ENCODE data around the gene STC2.
A peak's percentile ranks its signal among the peaks of the same experiment; 100 is the strongest.
"Not testable (repeated sequence)": the region's sequence is repeated elsewhere in the genome, so short reads cannot be mapped to it uniquely, and the experiment has no call there.

The STC2 gene

GRCh38 chr5:173293817-173294672 is 34.2 kb downstream of the STC2 start:
- DNase-seq, result peak; percentile 52 to 57

GRCh38 chr5:173291722-173292658 is 36.2 kb downstream of the STC2 start:
- no peak for DNase-seq

- no peak for DNase-seq
These were observed 37.6 kb downstream of the STC2 start for GRCh38 chr5:173290477-173291131.

DNA sequence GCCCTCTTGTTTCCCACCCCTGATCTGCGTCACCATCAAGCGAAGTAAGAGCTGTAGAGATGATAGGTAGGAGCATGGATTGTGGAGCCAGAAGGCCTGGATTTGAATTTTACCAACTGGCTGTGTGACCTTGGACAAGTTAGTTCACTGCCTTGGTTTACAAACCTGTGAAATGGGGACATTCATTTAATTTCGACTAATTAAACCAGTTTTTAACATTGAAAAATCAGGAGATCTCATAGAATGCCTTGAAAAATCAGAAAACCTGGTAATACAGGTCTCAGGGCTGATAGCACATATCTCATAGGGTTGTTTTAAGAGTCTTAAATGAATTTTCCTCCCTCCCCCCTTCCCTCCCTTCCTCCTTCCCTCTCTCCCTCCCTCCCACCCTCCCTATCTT is 38.8 kb downstream of the STC2 start:
- DNase-seq, result no peak

- DNase-seq, result no peak
These were observed 39.6 kb downstream of the STC2 start for GRCh38 chr5:173288632-173289031.

- DNase-seq, result no peak
These were observed 41.1 kb downstream of the STC2 start for GRCh38 chr5:173287086-173287485.

- not testable (repeated sequence) for DNase-seq
These were observed 43.8 kb downstream of the STC2 start for GRCh38 chr5:173284343-173284958.

DNA sequence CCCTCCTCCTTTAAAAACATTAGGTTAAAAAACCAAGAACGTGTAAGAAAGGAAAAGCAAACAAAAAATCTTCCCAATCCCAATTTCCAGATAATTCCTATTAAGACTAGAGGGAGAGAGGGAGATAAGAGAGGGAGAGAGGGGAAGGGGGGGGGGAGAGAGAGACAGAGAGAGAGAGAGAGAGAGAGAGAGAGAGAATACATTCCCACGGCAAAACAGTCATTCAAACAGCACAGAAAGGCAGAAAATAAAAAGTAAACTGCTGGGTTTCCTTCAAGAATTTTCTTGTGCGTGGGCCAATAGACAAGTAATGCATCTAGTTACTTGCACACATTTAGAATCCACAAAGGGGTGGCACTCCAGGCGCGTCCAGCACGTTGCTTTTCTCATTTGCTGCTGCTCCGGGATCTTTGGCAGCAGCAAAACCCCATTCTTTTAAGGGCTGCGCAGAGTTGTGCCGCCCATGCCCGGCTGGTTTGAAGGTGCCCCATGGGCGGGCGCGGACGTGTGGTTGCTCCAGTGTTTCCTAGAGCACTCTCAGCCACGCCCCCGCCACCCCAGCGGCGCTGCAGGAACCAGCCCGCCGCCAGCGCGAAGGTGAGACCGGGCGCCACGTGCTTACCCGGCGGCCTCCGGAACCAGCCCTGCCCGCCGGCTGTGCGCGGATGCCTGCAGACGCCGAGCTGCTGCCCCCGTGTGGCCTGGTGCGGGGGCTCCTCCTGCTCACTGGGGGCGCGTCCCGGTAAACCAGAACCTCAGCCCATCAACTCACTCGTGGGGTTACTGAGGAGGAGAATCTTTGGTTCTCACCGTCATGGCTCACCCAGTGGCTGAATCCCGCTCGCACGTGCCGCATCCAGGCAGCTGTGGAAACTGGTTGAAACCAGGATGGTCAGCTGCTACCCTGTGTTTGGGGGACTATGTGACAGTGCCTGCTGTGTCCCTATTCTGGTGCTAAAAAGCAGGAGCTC is 44.6 kb downstream of the STC2 start:
- DNase-seq, result peak; percentile 52 to 66

- DNase-seq, result no peak
These were observed 45.3 kb downstream of the STC2 start for GRCh38 chr5:173282916-173283315.

GRCh38 chr5:173281910-173282309 is 46.3 kb downstream of the STC2 start:
- DNase-seq, result no peak

DNA sequence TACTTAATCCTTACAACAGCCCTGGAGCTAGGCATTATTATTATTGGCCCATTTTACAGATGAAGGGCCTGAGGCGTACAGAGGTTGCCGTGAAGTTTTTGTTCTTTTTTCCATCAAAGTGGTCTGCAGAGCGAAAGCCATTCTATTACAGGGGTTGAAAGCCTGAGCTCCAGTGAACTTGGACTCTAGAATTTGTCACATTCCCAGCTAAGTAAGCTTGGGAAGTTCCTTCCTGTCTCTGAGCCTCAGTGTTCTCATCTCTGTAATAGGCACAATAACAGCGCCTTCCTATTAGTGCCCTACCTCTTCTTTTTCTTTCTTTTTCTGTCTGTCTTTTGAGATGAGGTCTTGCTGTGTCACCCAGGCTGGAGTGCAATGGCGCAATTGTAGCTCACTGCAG is 49.0 kb downstream of the STC2 start:
- no peak for DNase-seq

- DNase-seq, result no peak
These were observed 49.6 kb downstream of the STC2 start for GRCh38 chr5:173278641-173279040.

GRCh38 chr5:173278172-173278571 is 50.0 kb downstream of the STC2 start:
- DNase-seq, result no peak

- DNase-seq, result no peak
These were observed 53.4 kb downstream of the STC2 start for GRCh38 chr5:173274771-173275170.

- no peak for DNase-seq
These were observed 56.8 kb downstream of the STC2 start for GRCh38 chr5:173271419-173271818.

DNA sequence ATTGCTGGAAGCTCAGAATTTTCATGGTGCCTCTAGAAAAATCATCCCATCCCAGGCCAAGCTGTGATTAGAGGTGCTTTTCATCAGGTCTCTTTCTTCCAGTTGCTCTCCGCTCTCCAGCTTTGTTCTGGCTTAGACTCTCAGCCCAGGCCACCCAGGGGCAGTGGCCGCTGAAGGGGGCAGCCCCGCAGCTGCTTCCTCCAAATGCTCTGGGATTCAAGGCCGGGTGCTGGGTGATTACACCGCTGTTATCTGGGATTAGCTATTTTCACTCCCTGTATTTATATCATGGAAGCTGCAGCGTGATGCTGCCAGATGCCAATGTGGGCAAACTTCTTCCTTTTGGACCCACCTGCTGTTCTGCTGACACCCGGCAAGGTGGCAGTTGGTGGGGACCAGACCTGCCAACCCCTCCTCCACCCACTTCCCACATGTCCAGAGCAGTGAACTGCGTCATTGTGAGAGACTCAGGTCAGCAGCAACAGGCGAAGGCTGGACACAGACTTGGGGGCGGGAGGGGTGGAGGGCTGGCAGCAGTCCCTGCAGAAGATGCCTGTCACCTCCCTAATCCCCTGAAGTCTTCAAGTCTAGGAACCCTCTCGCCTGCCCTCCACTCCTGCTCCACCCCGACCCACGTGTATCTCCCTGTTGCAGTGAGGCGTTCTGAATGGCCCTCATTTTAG is 59.3 kb downstream of the STC2 start:
- no peak for DNase-seq

GRCh38 chr5:173265433-173265832 is 62.8 kb downstream of the STC2 start:
- no peak for DNase-seq
